ENCODE data around the gene NRP2. TPM values are rescaled to one million over a fixed set of nuclear protein-coding genes. Genes with fewer than 3 reads are reported as not detected.

The NRP2 gene
- total and polyA plus RNA-seq, 4 donors: 3.8 to 17.7 (median 12.2) TPM

- DNase-seq (ENCODE audit: low spot score): no peak
- no peak overlapping the region for H3K4me3 ChIP-seq (ENCODE audit: low read depth in 1 of 3, low read length in 3 of 3)
- no peaks in the 10 kb centered on the region for H3K9me3 ChIP-seq (ENCODE audit: control insufficient read depth in 4 of 4, low read length in 3 of 4)
- no peak overlapping the region for H3K27ac ChIP-seq (ENCODE audit: low read depth in 1 of 2, low read length in 2 of 2)
- H3K4me1 ChIP-seq (ENCODE audit: control insufficient read depth in 4 of 4, insufficient read depth in 4 of 4, low read length in 3 of 4): peaks cover 0 to 2% (median 0%) of the 10 kb centered on the region in 4 donors
- TF ChIP-seq FOXA1 (IDR thresholded peaks at IDR 0.05): no peak
- TF ChIP-seq ZBTB33 (IDR thresholded peaks at IDR 0.05): no peak
- no peak for TF ChIP-seq SP1 (IDR thresholded peaks at IDR 0.05)
- no peak for TF ChIP-seq RAD21 (IDR thresholded peaks at IDR 0.05)
- TF ChIP-seq, protein P1, sequence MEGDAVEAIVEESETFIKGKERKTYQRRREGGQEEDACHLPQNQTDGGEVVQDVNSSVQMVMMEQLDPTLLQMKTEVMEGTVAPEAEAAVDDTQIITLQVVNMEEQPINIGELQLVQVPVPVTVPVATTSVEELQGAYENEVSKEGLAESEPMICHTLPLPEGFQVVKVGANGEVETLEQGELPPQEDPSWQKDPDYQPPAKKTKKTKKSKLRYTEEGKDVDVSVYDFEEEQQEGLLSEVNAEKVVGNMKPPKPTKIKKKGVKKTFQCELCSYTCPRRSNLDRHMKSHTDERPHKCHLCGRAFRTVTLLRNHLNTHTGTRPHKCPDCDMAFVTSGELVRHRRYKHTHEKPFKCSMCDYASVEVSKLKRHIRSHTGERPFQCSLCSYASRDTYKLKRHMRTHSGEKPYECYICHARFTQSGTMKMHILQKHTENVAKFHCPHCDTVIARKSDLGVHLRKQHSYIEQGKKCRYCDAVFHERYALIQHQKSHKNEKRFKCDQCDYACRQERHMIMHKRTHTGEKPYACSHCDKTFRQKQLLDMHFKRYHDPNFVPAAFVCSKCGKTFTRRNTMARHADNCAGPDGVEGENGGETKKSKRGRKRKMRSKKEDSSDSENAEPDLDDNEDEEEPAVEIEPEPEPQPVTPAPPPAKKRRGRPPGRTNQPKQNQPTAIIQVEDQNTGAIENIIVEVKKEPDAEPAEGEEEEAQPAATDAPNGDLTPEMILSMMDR (IDR thresholded peaks at IDR 0.05; ENCODE audit: low read depth, low read length, missing input control): no peak
- TF ChIP-seq, protein P2, sequence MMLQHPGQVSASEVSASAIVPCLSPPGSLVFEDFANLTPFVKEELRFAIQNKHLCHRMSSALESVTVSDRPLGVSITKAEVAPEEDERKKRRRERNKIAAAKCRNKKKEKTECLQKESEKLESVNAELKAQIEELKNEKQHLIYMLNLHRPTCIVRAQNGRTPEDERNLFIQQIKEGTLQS (IDR thresholded peaks at IDR 0.05): no peak
- TF ChIP-seq, protein P3, sequence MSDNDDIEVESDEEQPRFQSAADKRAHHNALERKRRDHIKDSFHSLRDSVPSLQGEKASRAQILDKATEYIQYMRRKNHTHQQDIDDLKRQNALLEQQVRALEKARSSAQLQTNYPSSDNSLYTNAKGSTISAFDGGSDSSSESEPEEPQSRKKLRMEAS (IDR thresholded peaks at IDR 0.05): no peak
- TF ChIP-seq GABPA (IDR thresholded peaks at IDR 0.05 in 1 of 2, conservative IDR thresholded peaks at IDR 0.05 in 1 of 2): no peak
- no peak for TF ChIP-seq HNF4G (IDR thresholded peaks at IDR 0.05)
- no peak for TF ChIP-seq NR2F2 (IDR thresholded peaks at IDR 0.05)
- no peak for TF ChIP-seq HNF4A (conservative IDR thresholded peaks at IDR 0.05)
- no peak for TF ChIP-seq JUND (IDR thresholded peaks at IDR 0.05)
- TF ChIP-seq TAF1 (conservative IDR thresholded peaks at IDR 0.05): no peak
- TF ChIP-seq RXRA (IDR thresholded peaks at IDR 0.05): no peak
- TF ChIP-seq FOXA2 (IDR thresholded peaks at IDR 0.05): no peak
- H3K9ac ChIP-seq (ENCODE audit: low read depth in 1 of 2, low read length in 2 of 2): no peak overlapping the region
- 86% methylated on average over 8 of the region's 8 CpGs for whole genome bisulfite sequencing
- H3K27me3 ChIP-seq (ENCODE audit: control insufficient read depth in 4 of 4, insufficient read depth in 4 of 4, low read length in 3 of 4): no peaks in the 10 kb centered on the region
- no peaks in the 10 kb centered on the region for H3K36me3 ChIP-seq (ENCODE audit: control insufficient read depth in 4 of 4, insufficient read depth in 3 of 4, low read depth in 1 of 4, low read length in 3 of 4)
Measured at GRCh38 chr2:205721057-205721449, 38.8 kb downstream of the NRP2 start.

GRCh38 chr2:205722283-205722918 lies 40.1 kb downstream of the NRP2 start:
- no peak overlapping the region for H3K9ac ChIP-seq (ENCODE audit: low read depth in 1 of 2, low read length in 2 of 2)
- H3K27ac ChIP-seq (ENCODE audit: low read depth in 1 of 2, low read length in 2 of 2): no peak overlapping the region
- 79% methylated on average over 4 of the region's 4 CpGs for WGBS
- no peak overlapping the region for H3K4me3 ChIP-seq (ENCODE audit: low read depth in 1 of 3, low read length in 3 of 3)
- no peaks in the 10 kb centered on the region for H3K36me3 ChIP-seq (ENCODE audit: control insufficient read depth in 4 of 4, insufficient read depth in 3 of 4, low read depth in 1 of 4, low read length in 3 of 4)
- TF ChIP-seq SP1 (IDR thresholded peaks at IDR 0.05) (no peak), RAD21 (IDR thresholded peaks at IDR 0.05) (no peak), TAF1 (conservative IDR thresholded peaks at IDR 0.05) (no peak), FOXA1 (IDR thresholded peaks at IDR 0.05) (no peak), HNF4A (conservative IDR thresholded peaks at IDR 0.05) (no peak), JUND (IDR thresholded peaks at IDR 0.05) (no peak), HNF4G (IDR thresholded peaks at IDR 0.05) (no peak), FOXA2 (IDR thresholded peaks at IDR 0.05) (no peak)
- TF ChIP-seq, protein P2 (IDR thresholded peaks at IDR 0.05): no peak
- TF ChIP-seq, protein P4, sequence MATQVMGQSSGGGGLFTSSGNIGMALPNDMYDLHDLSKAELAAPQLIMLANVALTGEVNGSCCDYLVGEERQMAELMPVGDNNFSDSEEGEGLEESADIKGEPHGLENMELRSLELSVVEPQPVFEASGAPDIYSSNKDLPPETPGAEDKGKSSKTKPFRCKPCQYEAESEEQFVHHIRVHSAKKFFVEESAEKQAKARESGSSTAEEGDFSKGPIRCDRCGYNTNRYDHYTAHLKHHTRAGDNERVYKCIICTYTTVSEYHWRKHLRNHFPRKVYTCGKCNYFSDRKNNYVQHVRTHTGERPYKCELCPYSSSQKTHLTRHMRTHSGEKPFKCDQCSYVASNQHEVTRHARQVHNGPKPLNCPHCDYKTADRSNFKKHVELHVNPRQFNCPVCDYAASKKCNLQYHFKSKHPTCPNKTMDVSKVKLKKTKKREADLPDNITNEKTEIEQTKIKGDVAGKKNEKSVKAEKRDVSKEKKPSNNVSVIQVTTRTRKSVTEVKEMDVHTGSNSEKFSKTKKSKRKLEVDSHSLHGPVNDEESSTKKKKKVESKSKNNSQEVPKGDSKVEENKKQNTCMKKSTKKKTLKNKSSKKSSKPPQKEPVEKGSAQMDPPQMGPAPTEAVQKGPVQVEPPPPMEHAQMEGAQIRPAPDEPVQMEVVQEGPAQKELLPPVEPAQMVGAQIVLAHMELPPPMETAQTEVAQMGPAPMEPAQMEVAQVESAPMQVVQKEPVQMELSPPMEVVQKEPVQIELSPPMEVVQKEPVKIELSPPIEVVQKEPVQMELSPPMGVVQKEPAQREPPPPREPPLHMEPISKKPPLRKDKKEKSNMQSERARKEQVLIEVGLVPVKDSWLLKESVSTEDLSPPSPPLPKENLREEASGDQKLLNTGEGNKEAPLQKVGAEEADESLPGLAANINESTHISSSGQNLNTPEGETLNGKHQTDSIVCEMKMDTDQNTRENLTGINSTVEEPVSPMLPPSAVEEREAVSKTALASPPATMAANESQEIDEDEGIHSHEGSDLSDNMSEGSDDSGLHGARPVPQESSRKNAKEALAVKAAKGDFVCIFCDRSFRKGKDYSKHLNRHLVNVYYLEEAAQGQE (IDR thresholded peaks at IDR 0.05): no peak
- TF ChIP-seq, protein P3 (IDR thresholded peaks at IDR 0.05): no peak
- H3K27me3 ChIP-seq (ENCODE audit: control insufficient read depth in 4 of 4, insufficient read depth in 4 of 4, low read length in 3 of 4): no peaks in the 10 kb centered on the region
- no peaks in the 10 kb centered on the region for H3K9me3 ChIP-seq (ENCODE audit: control insufficient read depth in 4 of 4, low read length in 3 of 4)
- no peak for DNase-seq (ENCODE audit: low spot score)
- peaks cover 0 to 10% (median 9%) of the 10 kb centered on the region in 4 donors for H3K4me1 ChIP-seq (ENCODE audit: control insufficient read depth in 4 of 4, insufficient read depth in 4 of 4, low read length in 3 of 4)
